Lower lobe of right lung (tissue), 2 donors: Measurements from ENCODE around the gene PKD1. TPM values are rescaled to one million over a fixed set of nuclear protein-coding genes. Genes with fewer than 3 reads are reported as not detected.
A peak's percentile ranks its signal among the peaks of the same experiment; 100 is the strongest.
"Not testable (repeated sequence)": the region's sequence is repeated elsewhere in the genome, so short reads cannot be mapped to it uniquely, and the experiment has no call there.

Source experiments
- ATAC-seq, 2 donors: fragments of 200-7000 bp; cut with Tn5 transposase; one replicate each; pipeline ENCODE4 v1.9.1; 2020 to 2022; ENCODE audit warnings: mild to moderate bottlenecking in 2 of 2, moderate library complexity in 2 of 2
- DNase-seq: peaks from one replicate; pipeline ENCODE4 v3.0.0-alpha.2; 2020
- H3K27ac ChIP-seq: fragments of 200-600 bp; one replicate; pipeline ENCODE4 v1.8.0; 2022
- H3K27me3 ChIP-seq: fragments of 200-600 bp; one replicate; pipeline ENCODE4 v1.8.0; 2022; ENCODE audit warnings: low read depth
- H3K36me3 ChIP-seq: fragments of 200-600 bp; one replicate; pipeline ENCODE4 v1.8.0; 2022; ENCODE audit warnings: mild to moderate bottlenecking
- H3K4me1 ChIP-seq: fragments of 200-600 bp; one replicate; pipeline ENCODE4 v1.8.0; 2022
- H3K4me3 ChIP-seq: fragments of 200-600 bp; one replicate; pipeline ENCODE4 v1.8.0; 2022; ENCODE audit warnings: mild to moderate bottlenecking
- H3K9me3 ChIP-seq: fragments of 200-600 bp; one replicate; pipeline ENCODE4 v1.8.0; 2022
- CTCF ChIP-seq: fragments of 200-600 bp; IDR thresholded peaks from one replicate; pipeline ENCODE4 v1.8.0; 2022; ENCODE audit warnings: antibody characterized with exemption, mild to moderate bottlenecking
- intact Hi-C: fragments of 100-400 bp; cut with DNase I; formaldehyde crosslinking; loops from one replicate; pipeline ENCODE4 v1.11.0; 2022
- total RNA-seq: library from RNA; stranded (reverse); fragmentation: NEBNext Ultra II Directional; extraction: Animal tissue kit (Norgen Biotek cat#: 25700); gene quantifications from one replicate; pipeline ENCODE4 v1.2.1, GENCODE V29; 2021
- donor health status: DM: no; HTN: yes; CAD: no; lungs with severe emphysema.

PKD1 gene
- total RNA-seq, 1 donor from 2014 or later, result 81.6 TPM

- H3K27ac ChIP-seq, result peak overlapping the region; percentile 88
- H3K4me3 ChIP-seq, intact Hi-C loops: not testable (repeated sequence)
Measured at GRCh38 chr16:2123706-2124376, 11.9 kb downstream of the PKD1 start.

GRCh38 chr16:2122934-2123683 lies 12.6 kb downstream of the PKD1 start:
- H3K4me3 ChIP-seq, ATAC-seq, intact Hi-C loops, H3K9me3 ChIP-seq, H3K27me3 ChIP-seq, DNase-seq, H3K36me3 ChIP-seq: not testable (repeated sequence)
- peaks cover 45% of the 10 kb centered on the region for H3K4me1 ChIP-seq
- H3K27ac ChIP-seq, result peak overlapping the region; percentile 31

More at GRCh38 chr16:2123706-2124376, 11.9 kb downstream of the PKD1 start:
- H3K36me3 ChIP-seq, H3K9me3 ChIP-seq, DNase-seq, H3K27me3 ChIP-seq: not testable (repeated sequence)
- peak; percentile 1 to 5 for ATAC-seq
- peaks cover 52% of the 10 kb centered on the region for H3K4me1 ChIP-seq

- no peak for ATAC-seq
- Histone ChIP-seq H3K27ac (peak overlapping the region; percentile 31), H3K36me3 (no peaks in the 10 kb centered on the region), H3K4me1 (peaks cover 43% of the 10 kb centered on the region), H3K9me3 (no peaks in the 10 kb centered on the region), H3K4me3 (no peak overlapping the region), H3K27me3 (no peaks in the 10 kb centered on the region)
- DNase-seq, result no peak
- no peak for TF ChIP-seq CTCF
- intact Hi-C loops, result no loop called here
Measured at GRCh38 chr16:2122429-2122828, 13.3 kb downstream of the PKD1 start.

- TF ChIP-seq CTCF, result no peak
- H3K4me1 ChIP-seq, result peaks cover 37% of the 10 kb centered on the region
- intact Hi-C loops, result no loop called here
- DNase-seq (no peak), ATAC-seq (no peak)
- H3K4me3 ChIP-seq, result no peak overlapping the region
- no peaks in the 10 kb centered on the region for H3K36me3 ChIP-seq
- peak overlapping the region; percentile 31 for H3K27ac ChIP-seq
- no peaks in the 10 kb centered on the region for H3K27me3 ChIP-seq
- H3K9me3 ChIP-seq, result no peaks in the 10 kb centered on the region
Measured at GRCh38 chr16:2121853-2122252, 13.8 kb downstream of the PKD1 start.

GRCh38 chr16:2121325-2121724 lies 14.4 kb downstream of the PKD1 start:
- H3K36me3 ChIP-seq, H3K27me3 ChIP-seq, H3K4me3 ChIP-seq, intact Hi-C loops, H3K27ac ChIP-seq, H3K9me3 ChIP-seq, ATAC-seq, DNase-seq: not testable (repeated sequence)
- TF ChIP-seq CTCF, result peak; percentile 14
- peaks cover 32% of the 10 kb centered on the region for H3K4me1 ChIP-seq

GRCh38 chr16:2117960-2118722 lies 17.6 kb downstream of the PKD1 start:
- H3K27me3 ChIP-seq, H3K9me3 ChIP-seq, H3K4me1 ChIP-seq, H3K4me3 ChIP-seq, ATAC-seq, H3K27ac ChIP-seq, intact Hi-C loops, DNase-seq: not testable (repeated sequence)
- H3K36me3 ChIP-seq, result peaks cover 17% of the 10 kb centered on the region

GRCh38 chr16:2117341-2117740 lies 18.4 kb downstream of the PKD1 start:
- H3K4me1 ChIP-seq, H3K27me3 ChIP-seq, H3K4me3 ChIP-seq, ATAC-seq, H3K9me3 ChIP-seq, intact Hi-C loops, H3K27ac ChIP-seq, DNase-seq: not testable (repeated sequence)
- peaks cover 21% of the 10 kb centered on the region for H3K36me3 ChIP-seq

GRCh38 chr16:2116428-2116827 lies 19.3 kb downstream of the PKD1 start:
- H3K4me3 ChIP-seq, H3K4me1 ChIP-seq, intact Hi-C loops, DNase-seq, H3K27me3 ChIP-seq, ATAC-seq, H3K9me3 ChIP-seq, H3K27ac ChIP-seq: not testable (repeated sequence)
- H3K36me3 ChIP-seq, result peaks cover 23% of the 10 kb centered on the region
